HG03139 (cell line): Measurements from ENCODE around the gene LRRIQ4.

ENCODE experiments used
- ATAC-seq: cut with Tn5 transposase; IDR thresholded peaks from one replicate; pipeline ENCODE4 v1.9.1; 2021; ENCODE audit not compliant: unreplicated experiment

LRRIQ4 gene

GRCh38 chr3:169812332-169813235 lies at the start of gene LRRIQ4, which contains the start of gene LRRC34:
Gene LRRIQ4, plus strand, starts transcription at chr3:169812870. Its CDS starts 9,052 bp downstream, at chr3:169821922.
Gene LRRC34, minus strand, starts transcription at chr3:169812904. Its CDS starts 356 bp downstream, at chr3:169812548.
- peak; percentile 67 for ATAC-seq

GRCh38 chr3:169764312-169764881 lies 48.3 kb upstream of the LRRIQ4 start:
- ATAC-seq = peak; percentile 34

- ATAC-seq = peak; percentile 65
Measured at GRCh38 chr3:169764882-169765612, 47.6 kb upstream of the LRRIQ4 start, which contains the start of gene TERC. Gene TERC, minus strand, starts transcription at chr3:169765060.

- peak; percentile 25 for ATAC-seq
Measured at GRCh38 chr3:169769287-169770181, 43.1 kb upstream of the LRRIQ4 start, which contains the start of gene ACTRT3. Gene ACTRT3, minus strand, starts transcription at chr3:169769561. Its CDS starts 41 bp downstream, at chr3:169769520.

- ATAC-seq = no peak
Measured at GRCh38 chr3:169771497-169772304, 41.0 kb upstream of the LRRIQ4 start.

GRCh38 chr3:169772305-169772896 lies 40.3 kb upstream of the LRRIQ4 start:
- ATAC-seq = peak; percentile 6

- ATAC-seq = peak; percentile 73
Measured at GRCh38 chr3:169772897-169773816, 39.5 kb upstream of the LRRIQ4 start, which contains the start of gene MYNN. Gene MYNN, plus strand, starts transcription at chr3:169773396. Its CDS starts 900 bp downstream, at chr3:169774296.

- no peak for ATAC-seq
Measured at GRCh38 chr3:169774186-169774585, 38.5 kb upstream of the LRRIQ4 start.

- ATAC-seq = no peak
Measured at GRCh38 chr3:169777822-169778221, 34.8 kb upstream of the LRRIQ4 start.

- no peak for ATAC-seq
Measured at GRCh38 chr3:169780742-169781141, 31.9 kb upstream of the LRRIQ4 start.

GRCh38 chr3:169781209-169781855 lies 31.3 kb upstream of the LRRIQ4 start:
- ATAC-seq = no peak

- no peak for ATAC-seq
Measured at GRCh38 chr3:169787120-169787519, 25.6 kb upstream of the LRRIQ4 start.

- ATAC-seq = no peak
Measured at GRCh38 chr3:169787791-169788190, 24.9 kb upstream of the LRRIQ4 start.

- ATAC-seq = no peak
Measured at GRCh38 chr3:169790219-169790618, 22.5 kb upstream of the LRRIQ4 start.

- ATAC-seq = no peak
Measured at GRCh38 chr3:169790687-169791429, 21.8 kb upstream of the LRRIQ4 start.

- ATAC-seq = no peak
Measured at GRCh38 chr3:169792359-169792758, 20.3 kb upstream of the LRRIQ4 start.

GRCh38 chr3:169804681-169805080 lies 8.0 kb upstream of the LRRIQ4 start:
- ATAC-seq = no peak
